ENCODE data around the gene ATXN10. TPM values are rescaled to one million over a fixed set of nuclear protein-coding genes. Genes with fewer than 3 reads are reported as not detected.

Gene ATXN10
- total RNA-seq, 1 experiment from 2014 or later: 135 TPM

DNA sequence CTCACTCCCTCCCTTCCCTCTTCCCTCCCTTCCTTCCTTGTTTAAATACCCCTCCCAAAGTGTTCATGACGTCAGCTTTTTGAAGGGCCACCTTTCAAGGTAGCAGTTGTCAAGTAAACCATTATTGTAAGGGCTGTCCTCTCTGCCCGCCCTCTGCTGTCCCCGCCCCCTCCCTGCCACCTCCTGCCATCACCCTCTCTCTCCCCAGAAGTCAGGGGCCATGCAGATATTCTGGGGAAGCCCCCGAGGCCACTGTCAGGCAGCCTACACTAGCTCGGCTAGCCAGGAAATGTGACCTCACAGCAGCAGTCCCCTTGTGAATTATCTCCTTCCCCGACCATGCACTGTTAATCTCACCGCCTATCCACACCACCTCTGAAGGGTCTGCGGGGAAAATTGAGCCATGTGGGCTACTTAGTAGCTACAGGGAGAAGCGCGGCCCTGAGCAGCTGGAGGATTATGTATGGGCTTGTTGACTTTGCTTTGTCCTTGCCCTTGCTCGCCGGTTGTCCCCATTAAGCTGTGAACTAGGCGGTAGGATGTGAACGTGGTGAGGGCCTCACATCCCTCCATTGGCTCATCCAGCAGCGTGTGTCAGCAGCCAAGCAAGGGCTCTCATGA lies 42.1 kb upstream of the ATXN10 start:
- no peaks in the 10 kb centered on the region for H3K27me3 ChIP-seq (ENCODE audit: insufficient read depth, low read length)
- RAD21 ChIA-PET (ENCODE audit: low non-redundant PET in 1 of 2, low total read pairs in 2 of 2, uncharacterized antibody in 2 of 2, unreplicated experiment in 2 of 2): no interaction called here
- H3K4me1 ChIP-seq (ENCODE audit: control insufficient read depth in 1 of 2, insufficient read depth in 2 of 2, low read length in 2 of 2): peaks cover 16 to 51% of the 10 kb centered on the region in 2 experiments
- no peak overlapping the region for H3K27ac ChIP-seq (ENCODE audit: low read depth, low read length)
- peaks cover 0 to 7% of the 10 kb centered on the region in 2 experiments; a peak in 1 of 4 replicates for H3K9me3 ChIP-seq (ENCODE audit: control insufficient read depth in 1 of 2, insufficient read depth in 1 of 2, low read depth in 1 of 2, low read length in 2 of 2)
- no peaks in the 10 kb centered on the region for H3K36me3 ChIP-seq (ENCODE audit: control insufficient read depth in 1 of 2, insufficient read depth in 2 of 2, low read length in 2 of 2)
- no peaks in the 10 kb centered on the region for H3K9me2 ChIP-seq (ENCODE audit: insufficient read depth)
- ATAC-seq (no peak), DNase-seq (ENCODE audit: low read depth, low spot score) (no peak)
- peaks cover 6% of the 10 kb centered on the region; the same call in 1 of the 2 replicates for H3K79me2 ChIP-seq (ENCODE audit: insufficient read depth, low read length)
- CTCF ChIA-PET: no interaction called here
- H3K9ac ChIP-seq (ENCODE audit: low read length): no peak overlapping the region
- no TSS peak for BruUV-seq (replicated peaks)
- H4K20me1 ChIP-seq (ENCODE audit: insufficient read depth): no peaks in the 10 kb centered on the region
- H3K4me2 ChIP-seq (ENCODE audit: low read length): no peak overlapping the region
- H3K4me3 ChIP-seq (replicated peaks in 1 of 2; ENCODE audit: low read depth in 1 of 2, low read length in 2 of 2): no peak overlapping the region
- TF ChIP-seq CBX3 (IDR thresholded peaks at IDR 0.05; ENCODE audit: low read depth) (no peak), CEBPB (IDR thresholded peaks at IDR 0.05; ENCODE audit: low read depth) (no peak), SIN3A (IDR thresholded peaks at IDR 0.05; ENCODE audit: low read depth) (no peak), TCF7L2 (IDR thresholded peaks at IDR 0.05; ENCODE audit: borderline replicate concordance, extremely low read depth, insufficient read depth, insufficient read length) (no peak), POLR2A (IDR thresholded peaks at IDR 0.05; ENCODE audit: borderline replicate concordance, extremely low read depth, insufficient read depth, insufficient read length) (no peak), SP1 (IDR thresholded peaks at IDR 0.05; ENCODE audit: low read depth) (no peak), REST (IDR thresholded peaks at IDR 0.05; ENCODE audit: low read depth) (no peak), ATF3 (IDR thresholded peaks at IDR 0.05) (no peak), ELF1 (IDR thresholded peaks at IDR 0.05; ENCODE audit: borderline replicate concordance, low read depth) (no peak), RAD21 (IDR thresholded peaks at IDR 0.05; ENCODE audit: low read depth) (no peak), ZFX (IDR thresholded peaks at IDR 0.05) (no peak), JUND (IDR thresholded peaks at IDR 0.05) (no peak)
- TF ChIP-seq, protein P1, sequence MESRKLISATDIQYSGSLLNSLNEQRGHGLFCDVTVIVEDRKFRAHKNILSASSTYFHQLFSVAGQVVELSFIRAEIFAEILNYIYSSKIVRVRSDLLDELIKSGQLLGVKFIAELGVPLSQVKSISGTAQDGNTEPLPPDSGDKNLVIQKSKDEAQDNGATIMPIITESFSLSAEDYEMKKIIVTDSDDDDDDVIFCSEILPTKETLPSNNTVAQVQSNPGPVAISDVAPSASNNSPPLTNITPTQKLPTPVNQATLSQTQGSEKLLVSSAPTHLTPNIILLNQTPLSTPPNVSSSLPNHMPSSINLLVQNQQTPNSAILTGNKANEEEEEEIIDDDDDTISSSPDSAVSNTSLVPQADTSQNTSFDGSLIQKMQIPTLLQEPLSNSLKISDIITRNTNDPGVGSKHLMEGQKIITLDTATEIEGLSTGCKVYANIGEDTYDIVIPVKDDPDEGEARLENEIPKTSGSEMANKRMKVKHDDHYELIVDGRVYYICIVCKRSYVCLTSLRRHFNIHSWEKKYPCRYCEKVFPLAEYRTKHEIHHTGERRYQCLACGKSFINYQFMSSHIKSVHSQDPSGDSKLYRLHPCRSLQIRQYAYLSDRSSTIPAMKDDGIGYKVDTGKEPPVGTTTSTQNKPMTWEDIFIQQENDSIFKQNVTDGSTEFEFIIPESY (IDR thresholded peaks at IDR 0.05; ENCODE audit: extremely low read depth, insufficient replicate concordance, low read length): no peak
- H2AFZ ChIP-seq (ENCODE audit: low read depth, low read length, poor library complexity, severe bottlenecking): no peak overlapping the region
- intact Hi-C loops (cut with micrococcal nuclease): no loop called here
- POLR2A ChIA-PET: no interaction called here
